Ovary (tissue), 9 donors: ENCODE results near the gene PIH1D2. TPM values are rescaled to one million over a fixed set of nuclear protein-coding genes. Genes with fewer than 3 reads are reported as not detected.

Experiments used
- DNase-seq, 5 donors: peaks; one replicate each; pipeline ENCODE4 v3.0.0-alpha.2; 2019 to 2020
- H3K27ac ChIP-seq, 2 donors: fragments of 200-600 bp; one replicate each; pipeline versions ENCODE4 v1.5.1 to v1.8.0; 2019 to 2022
- H3K27me3 ChIP-seq: fragments of 200-600 bp; one replicate; pipeline ENCODE4 v1.8.0; 2022
- H3K36me3 ChIP-seq: fragments of 200-600 bp; sonication (generic); one replicate; pipeline ENCODE4 v1.5.1; 2019
- H3K4me1 ChIP-seq: one replicate; pipeline ENCODE4 v1.8.1; 2013; ENCODE audit warnings: mild to moderate bottlenecking, moderate library complexity; ENCODE audit not compliant: insufficient read depth
- H3K4me3 ChIP-seq: fragments of 200-600 bp; sonication (generic); one replicate; pipeline ENCODE4 v1.5.1; 2017
- H3K9me3 ChIP-seq, 2 donors: fragments of 200-600 bp in 1 of 2; sonication (generic) in 1 of 2; one replicate each; pipeline versions ENCODE4 v1.5.1 to v1.8.1; 2013 to 2019; ENCODE audit warnings: mild to moderate bottlenecking in 1 of 2, moderate library complexity in 1 of 2
- CTCF ChIP-seq, 3 donors: fragments of 450-650 bp in 2 of 3; fragments of 200-600 bp in 1 of 3; IDR thresholded peaks; one replicate each; pipeline versions ENCODE4 v1.5.1 to v1.8.0; 2016 to 2022; ENCODE audit warnings: antibody characterized with exemption in 3 of 3, mild to moderate bottlenecking in 1 of 3
- EP300 ChIP-seq: sonication (generic); formaldehyde crosslinking; IDR thresholded peaks from one replicate; pipeline ENCODE4 v1.6.1; 2017; ENCODE audit warnings: antibody characterized with exemption
- POLR2A ChIP-seq: fragments of 450-650 bp; IDR thresholded peaks from one replicate; pipeline ENCODE4 v1.6.1; 2017; ENCODE audit warnings: antibody characterized with exemption, mild to moderate bottlenecking, moderate library complexity
- WGBS, 3 donors: extraction: QIAGEN DNeasy Blood & Tissue Kit in 1 of 3; methylation state at CpG; one replicate each; pipeline versions ENCODE4 v1.1.5 to v1.1.7; 2013 to 2017; 5-methylcytosine and 5-hydroxymethylcytosine counted together
- intact Hi-C, 4 donors: fragments of 100-400 bp; cut with DNase I; formaldehyde crosslinking; loops; one replicate each; pipeline versions ENCODE4 v1.11.0 to v1.15.1; 2022 to 2023
- polyA plus RNA-seq, 2 donors: library from polyadenylated mRNA; stranded (reverse); fragments of 200-250 nt in 1 of 2; fragments of 350-450 nt in 1 of 2; fragmentation: Illumina TruSeq in 1 of 2; extraction: RNeasy Lipid Tissue Mini Kit (QIAGEN cat#74804) in 1 of 2; gene quantifications; one replicate each; pipeline ENCODE4 v1.2.3, GENCODE V29; 2013 to 2014
- small RNA-seq: library from RNA; depleted of rRNA; stranded (forward); fragments of <200 nt; gene quantifications from one replicate; pipeline ENCODE3, GENCODE V24; 2016
- total RNA-seq, 7 donors: library from RNA; depleted of rRNA in 2 of 7; stranded (reverse); fragments of >200 nt in 2 of 7; fragmentation: NEBNext Ultra II Directional in 3 of 7; extraction: Animal tissue kit (Norgen Biotek cat#: 25700) in 3 of 7; gene quantifications; one replicate each; pipeline versions ENCODE4 v1.1.0 to v1.2.4, GENCODE V29; 2016 to 2023
- donor health status: DM: no; HTN: no; CAD: no; lungs with moderate emphysema.
- donor health status: DM: no; HTN: no; CAD: no.
- donor health status: Bipolar disorder and iron deficiency.
- donor health status: DM: yes; HTN: yes; CAD: no.
- donor health status: DM: no; HTN: no; CAD: no.
- donor health status: DM: yes; HTN: yes; CAD: no.

Gene PIH1D2
- total and polyA plus RNA-seq, 9 donors, result 0.83 to 8.6 (median 2.3) TPM

GRCh38 chr11:112019066-112019465, 54.8 kb downstream of the PIH1D2 start:
- H3K9me3 ChIP-seq, result no peaks in the 10 kb centered on the region
- no peak overlapping the region for H3K27ac ChIP-seq
- TF ChIP-seq EP300 (no peak), POLR2A (no peak), CTCF (IDR thresholded peaks at IDR 0.05) (no peak)
- no peak for DNase-seq
- H3K27me3 ChIP-seq, result no peaks in the 10 kb centered on the region
- no peak overlapping the region for H3K4me3 ChIP-seq
- intact Hi-C loops, result no loop called here
- 74 to 84% (median 82%) methylated on average over 5 of the region's 5 CpGs for WGBS, 3 donors
- no peaks in the 10 kb centered on the region for H3K4me1 ChIP-seq
- H3K36me3 ChIP-seq, result no peaks in the 10 kb centered on the region

Small RNAs within 50 kb of the gene (small RNA-seq; reads per million reads assigned to genes)
- gene AP000907.3 (not detected), gene RNU6-893P (not detected)

Other genes starting within 250 kb of the PIH1D2 start
- 10 to 100 TPM; 24.4 to 39.9 (median 29.3) TPM for gene ALG9, start 202.4 kb downstream of the PIH1D2 start, total RNA-seq
- 10 to 100 TPM; 12.0 to 43.5 TPM for gene ALG9, start 202.4 kb downstream of the PIH1D2 start, polyA plus RNA-seq
- gene FDXACB1, start 194.9 kb downstream of the PIH1D2 start, total RNA-seq, result 1 to 10 TPM; 1.3 to 2.9 (median 1.8) TPM
- gene FDXACB1, start 194.9 kb downstream of the PIH1D2 start, polyA plus RNA-seq, result 1 to 10 TPM; 1.4 to 2.8 TPM
- 10 to 100 TPM; 11.6 to 40.9 (median 21.4) TPM for gene CFAP68, start 194.5 kb downstream of the PIH1D2 start, total RNA-seq
- gene CFAP68, start 194.5 kb downstream of the PIH1D2 start, polyA plus RNA-seq, result 10 to 100 TPM; 28.6 to 70.1 TPM
- 100 to 1,000 TPM in 1 of 7 donors, 10 to 100 TPM in 6; 22.7 to 121 (median 72.5) TPM for gene CRYAB, start 162.2 kb downstream of the PIH1D2 start, total RNA-seq
- 100 to 1,000 TPM in 1 of 2 donors, 10 to 100 TPM in 1; 69.2 to 301 TPM for gene CRYAB, start 162.2 kb downstream of the PIH1D2 start, polyA plus RNA-seq
- gene HSPB2, start 161.3 kb downstream of the PIH1D2 start, total RNA-seq, result 10 to 100 TPM in 1 of 7 donors, 1 to 10 TPM in 4, under 1 TPM in 1, not detected in 1; 0.34 to 10.3 (median 7.6) TPM
- 10 to 100 TPM in 1 of 2 donors, 1 to 10 TPM in 1; 5.0 to 11.8 TPM for gene HSPB2, start 161.3 kb downstream of the PIH1D2 start, polyA plus RNA-seq
- gene C11orf52, start 155.1 kb downstream of the PIH1D2 start, total RNA-seq, result 1 to 10 TPM in 6 of 7 donors, not detected in 1; 1.3 to 5.9 (median 1.9) TPM
- gene C11orf52, start 155.1 kb downstream of the PIH1D2 start, polyA plus RNA-seq, result 1 to 10 TPM; 2.4 to 3.7 TPM
- gene DIXDC1, start 136.7 kb downstream of the PIH1D2 start, total RNA-seq, result 10 to 100 TPM; 17.0 to 25.4 (median 23.7) TPM
- gene DIXDC1, start 136.7 kb downstream of the PIH1D2 start, polyA plus RNA-seq, result 10 to 100 TPM; 10.3 to 37.9 TPM
- 10 to 100 TPM; 10.8 to 26.4 (median 19.9) TPM for gene DLAT, start 48.6 kb downstream of the PIH1D2 start, total RNA-seq
- 10 to 100 TPM; 11.1 to 27.8 TPM for gene DLAT, start 48.6 kb downstream of the PIH1D2 start, polyA plus RNA-seq
- gene NKAPD1, start 282 bp upstream of the PIH1D2 start, total RNA-seq, result 10 to 100 TPM; 11.4 to 23.1 (median 17.2) TPM
- gene NKAPD1, start 282 bp upstream of the PIH1D2 start, polyA plus RNA-seq, result 10 to 100 TPM; 18.8 to 48.2 TPM
- gene TIMM8B, start 12.7 kb upstream of the PIH1D2 start, total RNA-seq, result 10 to 100 TPM; 21.8 to 45.7 (median 31.4) TPM
- gene TIMM8B, start 12.7 kb upstream of the PIH1D2 start, polyA plus RNA-seq, result 10 to 100 TPM; 53.3 to 71.1 TPM
- 10 to 100 TPM; 64.9 to 85.9 (median 83.2) TPM for gene SDHD, start 12.9 kb upstream of the PIH1D2 start, total RNA-seq
- gene SDHD, start 12.9 kb upstream of the PIH1D2 start, polyA plus RNA-seq, result 10 to 100 TPM; 85.1 to 98.4 TPM
- gene IL18, start 90.1 kb upstream of the PIH1D2 start, total RNA-seq, result 10 to 100 TPM in 1 of 7 donors, 1 to 10 TPM in 6; 1.7 to 17.1 (median 3.5) TPM
- gene IL18, start 90.1 kb upstream of the PIH1D2 start, polyA plus RNA-seq, result 1 to 10 TPM; 2.2 to 7.7 TPM
- 1 to 10 TPM in 1 of 7 donors, under 1 TPM in 5, not detected in 1; 0.23 to 1.3 (median 0.52) TPM for gene TEX12, start 93.4 kb upstream of the PIH1D2 start, total RNA-seq
- under 1 TPM; 0.11 to 0.62 TPM for gene TEX12, start 93.4 kb upstream of the PIH1D2 start, polyA plus RNA-seq
- 10 to 100 TPM in 1 of 7 donors, 1 to 10 TPM in 6; 2.9 to 11.7 (median 4.4) TPM for gene BCO2, start 101.5 kb upstream of the PIH1D2 start, total RNA-seq
- 1 to 10 TPM; 1.2 to 3.2 TPM for gene BCO2, start 101.5 kb upstream of the PIH1D2 start, polyA plus RNA-seq
- gene PTS, start 152.4 kb upstream of the PIH1D2 start, total RNA-seq, result 10 to 100 TPM; 21.4 to 39.7 (median 26.3) TPM
- gene PTS, start 152.4 kb upstream of the PIH1D2 start, polyA plus RNA-seq, result 10 to 100 TPM; 18.3 to 35.5 TPM
- not detected for gene PLET1, start 186.8 kb upstream of the PIH1D2 start, total RNA-seq
- gene PLET1, start 186.8 kb upstream of the PIH1D2 start, polyA plus RNA-seq, result not detected